Urothelium cell line (cell line): ENCODE results near the gene AUNIP.

Experiments used
- DNase-seq: peaks from one replicate; pipeline ENCODE4 v3.0.0; 2011; ENCODE audit warnings: low spot score, mixed read lengths
- FAIRE-seq: peaks from 2 replicates; lab custom pipeline; 2011; peaks lifted over from hg19 to GRCh38; lab: Jason Lieb, UNC

AUNIP gene

GRCh38 chr1:25813071-25813733 is 46.1 kb downstream of the AUNIP start:
- FAIRE-seq (no peak), DNase-seq (no peak)

GRCh38 chr1:25811384-25812082 is 47.7 kb downstream of the AUNIP start:
- no peak for DNase-seq
- no peak for FAIRE-seq

- peak; percentile 76 for DNase-seq
- no peak for FAIRE-seq
These were observed 48.6 kb downstream of the AUNIP start for GRCh38 chr1:25810341-25811299.

- FAIRE-seq, result no peak
- no peak for DNase-seq
These were observed 49.3 kb downstream of the AUNIP start for GRCh38 chr1:25809929-25810328.

- FAIRE-seq (no peak), DNase-seq (no peak)
These were observed 49.9 kb downstream of the AUNIP start for GRCh38 chr1:25809283-25809926.

- no peak for DNase-seq
- no peak for FAIRE-seq
These were observed 50.6 kb downstream of the AUNIP start for GRCh38 chr1:25808481-25809244.

- no peak for DNase-seq
- no peak for FAIRE-seq
These were observed 51.5 kb downstream of the AUNIP start for GRCh38 chr1:25807480-25808390.

- FAIRE-seq (no peak), DNase-seq (no peak)
These were observed 52.8 kb downstream of the AUNIP start for GRCh38 chr1:25806418-25806817.

- no peak for FAIRE-seq
- DNase-seq, result no peak
These were observed 53.4 kb downstream of the AUNIP start for GRCh38 chr1:25805863-25806225.

GRCh38 chr1:25804964-25805862 is 54.0 kb downstream of the AUNIP start:
- FAIRE-seq, result no peak
- DNase-seq, result no peak

GRCh38 chr1:25804244-25804963 is 54.9 kb downstream of the AUNIP start:
- DNase-seq (no peak), FAIRE-seq (no peak)

- FAIRE-seq, result no peak
- no peak for DNase-seq
These were observed 55.9 kb downstream of the AUNIP start for GRCh38 chr1:25803368-25803767.

GRCh38 chr1:25802915-25803314 is 56.3 kb downstream of the AUNIP start:
- FAIRE-seq (no peak), DNase-seq (no peak)

GRCh38 chr1:25800703-25801377 is 58.4 kb downstream of the AUNIP start:
- DNase-seq (peak; percentile 36), FAIRE-seq (peak; percentile 48)

GRCh38 chr1:25799935-25800702 is 59.1 kb downstream of the AUNIP start, which contains the start of gene SELENON:
Gene SELENON, plus strand, starts transcription at chr1:25800193. Its CDS starts 38 bp downstream, at chr1:25800231.
- DNase-seq (peak; percentile 85), FAIRE-seq (no peak)

- DNase-seq, result no peak
- no peak for FAIRE-seq
These were observed 59.8 kb downstream of the AUNIP start for GRCh38 chr1:25799352-25799934.
